ENCODE measurements around the gene TANC1. TPM values are rescaled to one million over a fixed set of nuclear protein-coding genes. Genes with fewer than 3 reads are reported as not detected.

TANC1 gene
- polyA plus RNA-seq, 1 donor (not counting 4 experiments of a cell fraction or from before 2014, with no cell fraction given) = 33.5 TPM

- H3K36me3 ChIP-seq (ENCODE audit: control insufficient read depth in 2 of 2, extremely low read depth in 1 of 2, insufficient read depth in 2 of 2, low read length in 2 of 2) = peaks cover 44 to 45% of the 10 kb centered on the region in 2 experiments
- no peak for DNase-seq (ENCODE audit: low read depth, low spot score)
- H4K20me1 ChIP-seq (ENCODE audit: control insufficient read depth, extremely low read depth, insufficient read depth, low read length) = no peaks in the 10 kb centered on the region
- H3K27me3 ChIP-seq (ENCODE audit: control insufficient read depth, extremely low read depth, insufficient read depth, low read length) = no peaks in the 10 kb centered on the region
- H3K4me2 ChIP-seq (ENCODE audit: control insufficient read depth, extremely low read depth, insufficient read depth, low read depth, low read length) = no peak overlapping the region
- no peaks in the 10 kb centered on the region for H3K9me1 ChIP-seq (ENCODE audit: control insufficient read depth, extremely low read depth, insufficient read depth, low read length)
- no peaks in the 10 kb centered on the region for H3K79me2 ChIP-seq (ENCODE audit: control insufficient read depth, insufficient read depth, low read length)
- FAIRE-seq = no peak
- TF ChIP-seq EZH2 (IDR thresholded peaks at IDR 0.05; ENCODE audit: low read length) (no peak), CTCF (optimal IDR thresholded peaks at IDR 0.05 in 1 of 3, IDR thresholded peaks at IDR 0.05 in 1 of 3, conservative IDR thresholded peaks at IDR 0.05 in 1 of 3; ENCODE audit: extremely low read depth in 1 of 3, insufficient read depth in 2 of 3, low read length in 3 of 3) (no peak)
- no peak overlapping the region for H3K27ac ChIP-seq (ENCODE audit: control insufficient read depth, insufficient read depth, low read length)
- H3K4me1 ChIP-seq (ENCODE audit: control insufficient read depth, extremely low read depth, insufficient read depth, low read length) = no peaks in the 10 kb centered on the region
- no peak overlapping the region for H3K9ac ChIP-seq (ENCODE audit: control insufficient read depth, extremely low read depth, insufficient read depth, low read length)
- dilution Hi-C loops (cut with MboI; ENCODE audit: extremely low pct_ligation_motif_present, low sequenced_read_pairs) = no loop called here
- no peak overlapping the region for H2AFZ ChIP-seq (ENCODE audit: control insufficient read depth, low read length)
- no peak overlapping the region for H3K4me3 ChIP-seq (ENCODE audit: control insufficient read depth in 2 of 3, extremely low read depth in 1 of 3, insufficient read depth in 2 of 3, low read depth in 1 of 3, low read length in 3 of 3)
- H3K9me3 ChIP-seq (ENCODE audit: control insufficient read depth, low read depth, low read length) = no peaks in the 10 kb centered on the region
Observed at GRCh38 chr2:159174759-159175158, 206.3 kb downstream of the TANC1 start.

GRCh38 chr2:159175182-159175581, 206.7 kb downstream of the TANC1 start:
- no peak for FAIRE-seq
- no peak overlapping the region for H3K4me3 ChIP-seq (ENCODE audit: control insufficient read depth in 2 of 3, extremely low read depth in 1 of 3, insufficient read depth in 2 of 3, low read depth in 1 of 3, low read length in 3 of 3)
- no peaks in the 10 kb centered on the region for H3K9me1 ChIP-seq (ENCODE audit: control insufficient read depth, extremely low read depth, insufficient read depth, low read length)
- H3K9me3 ChIP-seq (ENCODE audit: control insufficient read depth, low read depth, low read length) = no peaks in the 10 kb centered on the region
- H3K79me2 ChIP-seq (ENCODE audit: control insufficient read depth, insufficient read depth, low read length) = no peaks in the 10 kb centered on the region
- H3K4me2 ChIP-seq (ENCODE audit: control insufficient read depth, extremely low read depth, insufficient read depth, low read depth, low read length) = no peak overlapping the region
- dilution Hi-C loops (cut with MboI; ENCODE audit: extremely low pct_ligation_motif_present, low sequenced_read_pairs) = no loop called here
- DNase-seq (ENCODE audit: low read depth, low spot score) = no peak
- H3K27ac ChIP-seq (ENCODE audit: control insufficient read depth, insufficient read depth, low read length) = no peak overlapping the region
- no peaks in the 10 kb centered on the region for H3K4me1 ChIP-seq (ENCODE audit: control insufficient read depth, extremely low read depth, insufficient read depth, low read length)
- no peaks in the 10 kb centered on the region for H4K20me1 ChIP-seq (ENCODE audit: control insufficient read depth, extremely low read depth, insufficient read depth, low read length)
- no peaks in the 10 kb centered on the region for H3K27me3 ChIP-seq (ENCODE audit: control insufficient read depth, extremely low read depth, insufficient read depth, low read length)
- H2AFZ ChIP-seq (ENCODE audit: control insufficient read depth, low read length) = no peak overlapping the region
- no peak overlapping the region for H3K9ac ChIP-seq (ENCODE audit: control insufficient read depth, extremely low read depth, insufficient read depth, low read length)
- peaks cover 43 to 46% of the 10 kb centered on the region in 2 experiments for H3K36me3 ChIP-seq (ENCODE audit: control insufficient read depth in 2 of 2, extremely low read depth in 1 of 2, insufficient read depth in 2 of 2, low read length in 2 of 2)
- TF ChIP-seq EZH2 (IDR thresholded peaks at IDR 0.05; ENCODE audit: low read length) = no peak
- no peak for TF ChIP-seq CTCF (optimal IDR thresholded peaks at IDR 0.05 in 1 of 3, IDR thresholded peaks at IDR 0.05 in 1 of 3, conservative IDR thresholded peaks at IDR 0.05 in 1 of 3; ENCODE audit: extremely low read depth in 1 of 3, insufficient read depth in 2 of 3, low read length in 3 of 3)
